DND-41 (cell line): ENCODE data around the gene ADD1.
A peak's percentile ranks its signal among the peaks of the same experiment; 100 is the strongest.

Source experiments
- ATAC-seq: fragments of 200-7000 bp; cut with Tn5 transposase; 3 replicates; pipeline ENCODE4 v1.9.1; 2021; ENCODE audit warnings: low read depth; ENCODE audit not compliant: insufficient read depth
- DNase-seq: peaks from one replicate; pipeline ENCODE4 v3.0.0-alpha.2; 2020
- H2AFZ ChIP-seq: 2 replicates; pipeline ENCODE4 v1.6.0; 2012; ENCODE audit warnings: low read depth, low read length
- H3K27ac ChIP-seq: 2 replicates; pipeline ENCODE4 v1.5.1; 2012; ENCODE audit warnings: low read length, inconsistent platforms
- H3K27me3 ChIP-seq: fragments of 200-600 bp; sonication (generic); 2 replicates; pipeline ENCODE4 v1.6.0; 2012; ENCODE audit warnings: low read length, mild to moderate bottlenecking, inconsistent platforms; ENCODE audit not compliant: insufficient read depth, poor library complexity
- H3K36me3 ChIP-seq: 2 replicates; pipeline ENCODE4 v1.5.1; 2012; ENCODE audit warnings: low read length, inconsistent platforms; ENCODE audit not compliant: insufficient read depth
- H3K4me1 ChIP-seq: 2 replicates; pipeline ENCODE4 v1.5.1; 2012; ENCODE audit warnings: mild to moderate bottlenecking, low read length; ENCODE audit not compliant: insufficient read depth
- H3K4me2 ChIP-seq: 2 replicates; pipeline ENCODE4 v1.6.0; 2012; ENCODE audit warnings: mild to moderate bottlenecking, moderate library complexity, low read length, inconsistent platforms; ENCODE audit not compliant: insufficient read depth
- H3K4me3 ChIP-seq, 2 experiments: fragments of 200-600 bp in 1 of 2; shearing (Covaris generic) in 1 of 2; 2 replicates each; pipeline ENCODE4 v1.5.1; 2012 to 2016; ENCODE audit warnings: inconsistent platforms in 2 of 2, low read length in 2 of 2, mild to moderate bottlenecking in 2 of 2, low read depth in 1 of 2, moderate library complexity in 1 of 2
- H3K79me2 ChIP-seq: 2 replicates; pipeline ENCODE4 v1.6.0; 2012; ENCODE audit warnings: low read length, inconsistent platforms; ENCODE audit not compliant: insufficient read depth
- H3K9ac ChIP-seq: 2 replicates; pipeline ENCODE4 v1.6.0; 2012; ENCODE audit warnings: low read depth, mild to moderate bottlenecking, inconsistent platforms, low read length, moderate library complexity
- H3K9me3 ChIP-seq: 2 replicates; pipeline ENCODE4 v1.5.1; 2012; ENCODE audit warnings: low read length, moderate library complexity, mild to moderate bottlenecking, inconsistent platforms; ENCODE audit not compliant: insufficient read depth, severe bottlenecking
- H4K20me1 ChIP-seq: 2 replicates; pipeline ENCODE4 v1.6.0; 2012; ENCODE audit warnings: low read length; ENCODE audit not compliant: insufficient read depth
- EZH2 ChIP-seq: IDR thresholded peaks from 3 replicates; pipeline ENCODE4 v1.6.1; 2012; ENCODE audit warnings: borderline replicate concordance, low read depth, mild to moderate bottlenecking, moderate library complexity, low read length, inconsistent platforms; ENCODE audit not compliant: severe bottlenecking
- TF ChIP-seq, protein P1 (sequence below): IDR thresholded peaks from 2 replicates; pipeline ENCODE4 v1.5.1; 2012; ENCODE audit warnings: borderline replicate concordance, low read length, moderate library complexity, mild to moderate bottlenecking; ENCODE audit not compliant: poor library complexity, severe bottlenecking; ENCODE audit errors: extremely low read depth

The ADD1 gene

DNA sequence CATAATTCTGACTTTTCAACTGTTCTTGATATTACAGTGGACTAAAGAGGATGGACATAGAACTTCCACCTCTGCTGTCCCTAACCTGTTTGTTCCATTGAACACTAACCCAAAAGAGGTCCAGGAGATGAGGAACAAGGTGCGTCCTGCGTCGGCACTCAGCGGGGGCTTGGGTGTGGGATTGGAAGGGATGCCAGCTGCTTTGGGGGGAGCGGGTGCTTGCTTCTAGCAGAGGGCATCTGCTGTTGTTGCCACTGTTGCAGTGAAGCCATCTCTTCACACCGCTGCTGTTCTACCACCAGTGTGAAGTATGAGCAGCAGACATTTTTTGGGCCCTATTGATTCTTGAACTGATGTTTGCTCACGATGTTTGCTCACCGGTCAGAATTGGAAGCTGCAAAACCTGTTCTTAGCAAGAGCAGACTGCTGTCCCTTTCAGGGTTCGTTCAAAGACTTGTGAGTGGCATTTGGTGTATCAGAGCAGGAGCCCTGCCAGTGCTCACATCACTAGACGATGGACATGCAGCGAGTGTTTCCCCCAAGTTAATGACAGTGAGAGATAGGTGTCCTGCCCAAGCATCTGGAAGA, 64.2 kb downstream of the ADD1 start:
- H3K9me3 ChIP-seq, result no peaks in the 10 kb centered on the region
- no peak overlapping the region for H3K4me3 ChIP-seq
- no peak overlapping the region for H3K4me2 ChIP-seq
- H3K4me1 ChIP-seq, result no peaks in the 10 kb centered on the region
- no peaks in the 10 kb centered on the region for H3K79me2 ChIP-seq
- DNase-seq (no peak), ATAC-seq (no peak)
- H3K36me3 ChIP-seq, result peaks cover 90% of the 10 kb centered on the region
- H3K27ac ChIP-seq, result no peak overlapping the region
- no peak for TF ChIP-seq EZH2
- H4K20me1 ChIP-seq, result no peaks in the 10 kb centered on the region
- no peaks in the 10 kb centered on the region for H3K27me3 ChIP-seq
- no peak overlapping the region for H2AFZ ChIP-seq
- H3K9ac ChIP-seq, result no peak overlapping the region

DNA sequence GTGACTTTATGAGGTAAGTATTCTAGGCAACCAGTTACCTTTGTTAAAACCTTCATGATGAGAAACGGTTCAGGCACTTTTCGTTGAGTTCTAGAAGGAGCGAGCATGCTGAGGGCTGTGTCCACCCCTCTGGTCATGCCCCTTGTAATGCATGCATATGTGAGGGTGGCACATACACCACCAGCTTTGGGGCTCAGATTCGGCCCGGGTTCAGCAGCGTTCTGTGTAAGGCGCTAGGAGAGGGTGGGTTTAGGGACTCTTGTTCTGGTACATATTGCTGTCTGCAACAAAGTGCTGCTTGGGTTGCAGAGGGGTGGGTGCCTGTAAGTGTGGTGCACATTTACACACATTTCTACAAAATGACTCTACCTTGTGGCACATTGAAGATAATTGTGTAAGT, 65.0 kb downstream of the ADD1 start:
- Histone ChIP-seq H3K9ac (no peak overlapping the region), H4K20me1 (peaks cover 6% of the 10 kb centered on the region; the same call in 1 of the 2 replicates), H3K27me3 (no peaks in the 10 kb centered on the region), H3K79me2 (no peaks in the 10 kb centered on the region), H3K4me3 (no peak overlapping the region), H3K36me3 (peaks cover 91% of the 10 kb centered on the region), H3K4me2 (no peak overlapping the region), H3K9me3 (no peaks in the 10 kb centered on the region), H3K4me1 (no peaks in the 10 kb centered on the region), H2AFZ (no peak overlapping the region), H3K27ac (no peak overlapping the region)
- no peak for TF ChIP-seq EZH2
- TF ChIP-seq, protein P1, sequence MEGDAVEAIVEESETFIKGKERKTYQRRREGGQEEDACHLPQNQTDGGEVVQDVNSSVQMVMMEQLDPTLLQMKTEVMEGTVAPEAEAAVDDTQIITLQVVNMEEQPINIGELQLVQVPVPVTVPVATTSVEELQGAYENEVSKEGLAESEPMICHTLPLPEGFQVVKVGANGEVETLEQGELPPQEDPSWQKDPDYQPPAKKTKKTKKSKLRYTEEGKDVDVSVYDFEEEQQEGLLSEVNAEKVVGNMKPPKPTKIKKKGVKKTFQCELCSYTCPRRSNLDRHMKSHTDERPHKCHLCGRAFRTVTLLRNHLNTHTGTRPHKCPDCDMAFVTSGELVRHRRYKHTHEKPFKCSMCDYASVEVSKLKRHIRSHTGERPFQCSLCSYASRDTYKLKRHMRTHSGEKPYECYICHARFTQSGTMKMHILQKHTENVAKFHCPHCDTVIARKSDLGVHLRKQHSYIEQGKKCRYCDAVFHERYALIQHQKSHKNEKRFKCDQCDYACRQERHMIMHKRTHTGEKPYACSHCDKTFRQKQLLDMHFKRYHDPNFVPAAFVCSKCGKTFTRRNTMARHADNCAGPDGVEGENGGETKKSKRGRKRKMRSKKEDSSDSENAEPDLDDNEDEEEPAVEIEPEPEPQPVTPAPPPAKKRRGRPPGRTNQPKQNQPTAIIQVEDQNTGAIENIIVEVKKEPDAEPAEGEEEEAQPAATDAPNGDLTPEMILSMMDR, result no peak
- no peak for ATAC-seq
- DNase-seq, result no peak

DNA sequence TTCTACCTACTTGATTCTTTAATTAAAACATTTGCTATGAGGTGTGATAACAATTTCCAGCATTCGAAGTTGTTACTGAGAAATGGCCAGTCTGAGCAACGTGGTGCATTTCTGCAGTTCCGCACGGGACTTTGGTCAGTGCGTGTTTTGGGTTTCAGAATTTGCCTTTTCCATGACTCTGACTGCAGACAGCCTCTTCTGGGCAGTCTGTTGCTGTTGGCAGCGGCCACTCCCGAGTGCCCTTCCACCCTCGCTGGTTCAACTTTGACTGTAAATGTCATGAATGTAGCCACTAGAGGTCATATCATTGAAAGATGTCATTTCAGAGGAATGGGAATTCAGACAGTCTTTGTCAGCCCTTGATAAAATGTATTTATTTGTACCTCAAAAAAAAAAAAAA, 65.9 kb downstream of the ADD1 start:
- TF ChIP-seq, protein P1, result peak; percentile 10
- TF ChIP-seq EZH2, result no peak
- no peak for DNase-seq
- H3K36me3 ChIP-seq, result peaks cover 90% of the 10 kb centered on the region

DNA sequence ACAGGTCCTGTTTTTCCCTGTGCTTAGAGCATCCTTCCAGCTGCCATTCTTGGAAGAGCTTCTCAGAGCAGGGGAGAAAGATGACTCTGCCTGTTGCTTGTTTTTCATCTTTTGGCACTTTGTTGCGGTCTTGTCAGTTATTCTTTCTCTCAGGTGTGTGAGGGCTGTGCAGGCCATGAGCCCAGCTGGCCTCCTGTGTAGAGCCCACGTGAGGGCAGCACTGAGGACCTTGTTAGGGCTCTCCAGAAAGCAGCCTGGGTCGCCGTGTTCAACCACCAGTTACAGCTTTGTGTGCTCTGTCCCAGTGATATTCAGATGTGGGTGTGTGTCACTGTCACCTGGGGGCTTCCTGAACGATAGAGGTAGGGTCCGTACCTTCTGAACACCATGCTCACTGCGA, 66.8 kb downstream of the ADD1 start:
- Histone ChIP-seq H3K36me3 (peaks cover 90% of the 10 kb centered on the region), H3K4me1 (no peaks in the 10 kb centered on the region), H3K4me2 (no peak overlapping the region), H4K20me1 (peaks cover 6% of the 10 kb centered on the region; the same call in 1 of the 2 replicates), H2AFZ (no peak overlapping the region), H3K79me2 (no peaks in the 10 kb centered on the region), H3K4me3 (no peak overlapping the region), H3K27ac (no peak overlapping the region), H3K9me3 (no peaks in the 10 kb centered on the region), H3K9ac (no peak overlapping the region), H3K27me3 (no peaks in the 10 kb centered on the region)
- no peak for ATAC-seq
- DNase-seq, result no peak
- no peak for TF ChIP-seq EZH2
- TF ChIP-seq, protein P1, result no peak

More for the DNA sequence above, 65.9 kb downstream of the ADD1 start:
- H4K20me1 ChIP-seq, result peaks cover 6% of the 10 kb centered on the region; the same call in 1 of the 2 replicates
- no peaks in the 10 kb centered on the region for H3K79me2 ChIP-seq
- no peak overlapping the region for H3K9ac ChIP-seq
- no peak for ATAC-seq
- no peak overlapping the region for H3K4me2 ChIP-seq
- no peaks in the 10 kb centered on the region for H3K27me3 ChIP-seq
- H3K4me1 ChIP-seq, result no peaks in the 10 kb centered on the region
- H3K27ac ChIP-seq, result no peak overlapping the region
- H2AFZ ChIP-seq, result no peak overlapping the region
- H3K4me3 ChIP-seq, result no peak overlapping the region
- no peaks in the 10 kb centered on the region for H3K9me3 ChIP-seq
